Stomach (tissue), 4 donors: ENCODE results near the gene NOS1.

Experiments
- EP300 ChIP-seq: sonication (generic); formaldehyde crosslinking; IDR thresholded peaks from one replicate; pipeline ENCODE4 v1.6.1; 2017; ENCODE audit warnings: antibody characterized with exemption
- POLR2A ChIP-seq, 4 donors: fragments of 450-650 bp; IDR thresholded peaks; one replicate each; pipeline ENCODE4 v1.6.1; 2016; ENCODE audit warnings: antibody characterized with exemption in 4 of 4, control low read depth in 2 of 4, mild to moderate bottlenecking in 1 of 4, moderate library complexity in 1 of 4
- POLR2AphosphoS5 ChIP-seq, 3 donors: sonication (generic); formaldehyde crosslinking; IDR thresholded peaks; one replicate each; pipeline ENCODE4 v1.6.1; 2016; ENCODE audit warnings: antibody characterized with exemption in 3 of 3
- TF ChIP-seq, protein P1 (sequence below), 7 experiments: fragments of 450-650 bp in 4 of 7; fragments of 200-600 bp in 3 of 7; sonication (generic) in 3 of 7; IDR thresholded peaks; one replicate each; pipeline ENCODE4 v1.5.1; 2016 to 2019; ENCODE audit warnings: antibody characterized with exemption in 7 of 7, control low read depth in 2 of 7, mild to moderate bottlenecking in 1 of 7

DNA sequence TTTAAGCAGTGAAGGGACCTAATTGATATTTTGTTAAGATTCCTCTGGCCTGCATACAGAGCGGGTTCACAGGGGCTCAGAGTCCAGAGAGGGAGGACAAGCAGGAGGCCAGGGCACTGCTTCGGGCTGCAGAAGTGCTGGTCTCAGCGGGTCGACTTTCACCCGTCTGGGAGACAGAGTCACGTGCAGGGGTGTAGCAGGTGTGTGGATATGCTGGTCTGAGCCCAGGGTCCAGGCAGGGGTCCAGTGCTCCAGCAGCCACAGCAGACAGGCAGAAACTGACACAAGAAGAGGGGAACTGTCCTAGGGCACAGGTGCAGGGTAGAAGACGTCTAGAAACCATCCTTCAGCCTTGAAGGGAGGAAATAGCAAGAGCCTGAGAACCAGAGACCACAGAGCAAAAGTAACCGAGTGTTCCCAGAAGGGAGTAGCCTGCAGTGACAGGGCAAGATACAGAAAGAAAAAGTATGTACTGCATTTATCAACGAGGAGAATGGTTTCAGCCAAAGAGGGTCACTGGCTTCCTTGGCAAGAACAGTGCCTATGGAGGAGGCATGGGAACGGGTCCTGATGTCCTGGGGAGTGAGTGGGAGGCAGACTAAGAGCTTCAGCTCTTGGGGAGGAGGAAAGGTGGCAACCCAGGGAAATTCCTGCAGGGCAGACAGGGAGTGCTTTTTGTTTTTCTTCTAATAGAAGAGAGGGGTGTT lies 199.8 kb downstream of the NOS1 start:
- TF ChIP-seq EP300 (no peak), POLR2AphosphoS5 (IDR thresholded peaks at IDR 0.05) (no peak), POLR2A (IDR thresholded peaks at IDR 0.05) (no peak)
- TF ChIP-seq, protein P1, sequence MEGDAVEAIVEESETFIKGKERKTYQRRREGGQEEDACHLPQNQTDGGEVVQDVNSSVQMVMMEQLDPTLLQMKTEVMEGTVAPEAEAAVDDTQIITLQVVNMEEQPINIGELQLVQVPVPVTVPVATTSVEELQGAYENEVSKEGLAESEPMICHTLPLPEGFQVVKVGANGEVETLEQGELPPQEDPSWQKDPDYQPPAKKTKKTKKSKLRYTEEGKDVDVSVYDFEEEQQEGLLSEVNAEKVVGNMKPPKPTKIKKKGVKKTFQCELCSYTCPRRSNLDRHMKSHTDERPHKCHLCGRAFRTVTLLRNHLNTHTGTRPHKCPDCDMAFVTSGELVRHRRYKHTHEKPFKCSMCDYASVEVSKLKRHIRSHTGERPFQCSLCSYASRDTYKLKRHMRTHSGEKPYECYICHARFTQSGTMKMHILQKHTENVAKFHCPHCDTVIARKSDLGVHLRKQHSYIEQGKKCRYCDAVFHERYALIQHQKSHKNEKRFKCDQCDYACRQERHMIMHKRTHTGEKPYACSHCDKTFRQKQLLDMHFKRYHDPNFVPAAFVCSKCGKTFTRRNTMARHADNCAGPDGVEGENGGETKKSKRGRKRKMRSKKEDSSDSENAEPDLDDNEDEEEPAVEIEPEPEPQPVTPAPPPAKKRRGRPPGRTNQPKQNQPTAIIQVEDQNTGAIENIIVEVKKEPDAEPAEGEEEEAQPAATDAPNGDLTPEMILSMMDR (IDR thresholded peaks at IDR 0.05): no peak
